CD4-positive, alpha-beta T cell treated with Interleukin-12 subunit alpha and Interleukin-12 subunit beta, for 1 hour (primary cell): ENCODE results near the gene GALK2.

Experiments used
- DNase-seq: peaks from one replicate; pipeline ENCODE4 v3.0.0-alpha.2; 2020

GALK2 gene

GRCh38 chr15:49169880-49170597 is at the start of gene GALK2:
Gene GALK2 (plus strand): TSS chr15:49170247. CDS start chr15:49170323, 76 bp downstream.
- peak; percentile 84 for DNase-seq

GRCh38 chr15:49120832-49121231 is 49.2 kb upstream of the GALK2 start:
- no peak for DNase-seq

- no peak for DNase-seq
These were observed 48.1 kb upstream of the GALK2 start for GRCh38 chr15:49121901-49122300.

DNA sequence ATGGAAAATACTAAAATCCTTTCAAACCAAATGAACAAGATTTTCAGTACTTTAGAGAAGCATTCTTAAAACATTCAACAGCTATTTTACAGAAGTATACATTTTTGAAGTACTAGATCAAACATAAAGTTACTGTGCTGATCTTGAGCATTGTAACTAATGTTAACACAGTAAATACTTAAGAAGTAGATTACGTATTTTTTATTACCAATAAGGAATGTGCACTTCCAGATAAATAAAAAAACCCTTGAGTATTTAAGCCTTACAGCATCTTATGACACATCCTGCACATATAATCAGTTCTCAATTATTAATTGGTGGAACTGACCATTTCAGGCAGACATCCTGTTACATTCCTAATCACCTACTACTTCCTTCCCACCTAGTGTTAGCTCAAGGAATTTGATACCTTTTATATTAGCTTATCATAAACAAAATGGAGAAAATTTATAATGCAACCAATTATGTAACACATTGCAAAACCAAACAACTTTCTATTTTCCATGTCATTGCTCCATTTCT is 47.4 kb upstream of the GALK2 start:
- no peak for DNase-seq

GRCh38 chr15:49124371-49124770 is 45.7 kb upstream of the GALK2 start:
- DNase-seq: no peak

DNA sequence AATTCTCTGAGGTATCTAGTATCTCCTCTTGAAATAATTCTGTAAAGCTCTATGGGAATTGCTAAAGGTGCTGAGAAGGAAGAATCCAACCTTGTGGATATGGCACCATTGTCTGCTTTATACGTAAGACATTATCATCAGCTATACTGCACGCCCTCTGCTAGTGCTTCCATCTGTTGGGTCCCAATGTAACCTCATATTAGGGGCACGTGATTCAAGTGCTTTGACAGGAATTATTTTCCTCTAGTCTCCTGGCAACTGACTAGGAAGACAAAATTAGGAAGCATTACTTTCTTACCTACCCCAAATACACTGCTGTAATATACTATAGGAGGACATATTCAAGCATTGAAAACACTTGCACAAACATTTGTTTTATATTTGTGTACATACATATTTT is 38.6 kb upstream of the GALK2 start:
- no peak for DNase-seq

- DNase-seq: no peak
These were observed 35.2 kb upstream of the GALK2 start for GRCh38 chr15:49134683-49135341.

DNA sequence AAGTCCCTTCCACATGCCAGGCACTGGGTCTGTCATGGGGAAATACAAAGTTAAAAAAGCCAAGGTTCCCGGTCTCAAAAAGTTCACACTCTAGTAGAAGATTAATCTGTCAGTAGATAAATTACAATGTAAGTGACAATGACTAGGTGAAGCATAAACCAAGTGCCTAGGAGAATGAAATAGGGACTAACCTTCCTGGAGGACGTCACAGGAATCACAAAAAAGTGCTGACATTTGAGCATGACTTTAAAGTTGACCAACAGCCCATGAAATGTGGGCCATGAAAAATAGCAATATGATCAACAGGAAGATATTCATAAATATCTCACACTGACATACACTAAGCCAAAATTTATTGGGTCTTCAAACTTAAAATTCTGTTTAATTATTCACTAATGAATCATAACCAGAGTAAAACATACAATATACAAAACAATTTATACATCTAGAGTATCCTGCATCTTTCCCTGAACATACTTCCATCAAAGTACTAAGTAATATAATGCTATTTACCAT is 34.6 kb upstream of the GALK2 start:
- no peak for DNase-seq

DNA sequence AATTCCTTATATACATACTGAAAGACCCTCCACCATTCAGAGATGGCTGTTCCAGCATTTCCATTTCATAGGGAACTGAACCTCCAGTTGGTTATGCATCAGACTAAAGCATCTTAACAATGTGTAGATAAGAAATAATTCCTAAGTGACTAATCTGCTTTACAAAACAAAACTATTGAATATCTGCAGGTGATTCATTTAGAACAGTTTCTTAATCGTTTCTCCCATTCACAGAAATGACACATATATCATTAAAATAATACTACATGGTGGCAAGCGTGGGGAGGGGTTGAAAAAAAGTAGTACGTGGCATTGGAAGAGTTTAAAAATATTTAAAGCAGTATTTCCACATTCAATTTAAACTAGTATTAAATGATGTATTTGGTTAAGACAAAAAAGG is 34.1 kb upstream of the GALK2 start:
- no peak for DNase-seq

DNA sequence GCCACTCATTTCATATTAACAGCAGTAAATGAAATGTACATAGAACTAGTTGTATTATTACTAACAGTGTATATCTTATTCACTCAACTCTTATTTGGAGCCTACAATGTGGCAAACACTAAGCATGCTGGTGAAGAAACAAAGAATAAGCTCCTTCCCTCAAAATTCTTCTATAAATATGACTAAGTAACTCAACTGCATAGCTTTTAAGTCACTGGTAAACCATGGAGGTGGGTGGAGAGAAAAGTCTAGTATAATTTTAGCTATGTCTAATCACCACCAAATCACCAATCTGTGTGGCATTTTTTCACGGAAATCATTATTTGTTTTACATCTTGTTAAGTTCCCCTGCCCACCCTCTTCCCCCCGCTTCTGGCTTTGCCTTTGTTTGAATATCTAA is 32.2 kb upstream of the GALK2 start:
- DNase-seq: no peak

GRCh38 chr15:49145651-49146609 is 24.1 kb upstream of the GALK2 start:
- peak; percentile 50 for DNase-seq

DNA sequence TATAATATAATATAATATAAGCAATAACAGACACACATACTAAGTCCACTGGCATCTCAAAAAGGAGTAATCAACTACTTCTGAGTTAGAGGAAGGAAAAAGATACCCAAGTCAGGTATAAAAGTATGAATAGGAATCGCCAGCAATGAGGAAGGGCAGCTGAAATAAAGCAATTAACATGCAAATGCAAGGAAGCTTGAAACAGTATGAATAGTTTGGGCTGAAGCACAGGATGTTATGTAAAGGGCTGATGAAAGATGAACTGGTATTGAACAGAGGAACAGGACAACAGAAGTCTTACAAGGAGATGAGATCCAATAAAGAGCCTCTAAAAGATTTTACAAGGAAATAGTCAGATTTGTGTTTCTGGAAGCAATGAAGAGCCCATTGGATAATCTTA is 21.7 kb upstream of the GALK2 start:
- DNase-seq: no peak

- DNase-seq: no peak
These were observed 21.3 kb upstream of the GALK2 start for GRCh38 chr15:49148727-49149126.

GRCh38 chr15:49151831-49152230 is 18.2 kb upstream of the GALK2 start:
- no peak for DNase-seq

GRCh38 chr15:49152552-49153312 is 17.3 kb upstream of the GALK2 start:
- no peak for DNase-seq

DNA sequence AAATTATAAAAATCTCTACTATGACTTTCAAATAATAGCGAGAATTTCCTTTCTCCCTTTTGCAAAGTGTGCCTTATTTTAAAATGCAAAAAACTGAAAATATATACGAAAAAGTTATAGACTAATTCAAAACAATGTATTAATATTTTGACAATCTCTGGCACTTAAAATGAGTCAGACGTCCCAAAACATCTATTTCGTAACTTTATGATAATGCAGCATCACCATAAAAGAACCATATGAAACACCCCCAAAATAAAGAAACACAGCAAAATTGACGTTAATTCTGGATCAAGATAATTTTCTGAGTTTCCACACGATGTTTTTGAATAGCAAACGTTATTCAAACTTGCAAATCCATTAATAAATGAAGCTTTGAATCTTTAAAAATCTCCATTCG is 15.7 kb upstream of the GALK2 start:
- DNase-seq: no peak

DNA sequence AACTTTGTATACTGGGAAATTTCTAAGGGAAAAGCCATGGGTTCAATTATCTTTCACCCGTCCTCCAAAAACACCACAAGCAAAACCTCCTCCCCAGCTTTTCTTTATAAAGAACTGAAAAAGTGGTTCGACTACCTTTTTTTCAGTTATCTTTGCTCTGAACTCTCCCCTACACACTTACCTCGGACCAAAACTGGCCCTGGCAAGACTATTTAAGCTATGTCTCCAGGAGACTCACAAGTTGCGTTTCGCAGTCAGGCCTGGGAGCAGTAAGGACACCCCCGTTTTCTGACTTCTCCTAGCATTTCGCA is 15.3 kb upstream of the GALK2 start:
- DNase-seq: no peak

DNA sequence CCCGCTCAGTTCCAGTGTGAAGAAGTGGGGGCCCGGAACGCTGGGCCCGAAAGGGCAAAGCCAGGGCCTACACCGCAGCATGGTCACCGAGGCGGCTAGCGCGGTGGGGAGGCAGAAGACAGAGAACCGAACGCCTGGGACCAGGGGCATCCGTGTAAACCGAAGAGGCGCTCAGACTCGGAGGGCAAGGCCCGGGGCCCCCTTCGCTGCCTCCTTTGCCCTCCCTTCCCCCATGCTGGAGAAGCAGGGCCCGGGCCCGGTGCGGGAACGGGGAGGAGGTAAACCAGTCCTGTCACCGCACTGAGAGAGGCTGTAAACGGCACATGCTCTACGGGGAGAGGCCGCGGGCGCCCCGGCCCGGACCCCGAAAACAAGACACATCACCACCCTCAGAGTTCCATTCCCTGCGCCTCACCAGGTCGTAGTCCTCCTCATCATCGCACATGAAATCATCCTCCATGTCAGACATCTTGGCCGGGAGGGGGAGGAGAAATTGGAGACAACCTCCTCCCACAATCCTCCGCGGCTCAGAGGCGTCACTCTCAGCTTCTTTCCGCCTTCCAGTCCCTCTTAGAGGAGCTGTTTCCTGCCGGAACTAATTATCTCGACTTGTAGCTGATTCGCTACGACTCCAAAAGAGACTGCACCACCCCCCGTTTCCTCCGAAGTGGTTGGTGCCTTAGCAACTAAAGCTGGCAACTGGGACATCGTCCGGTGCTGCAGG is 14.8 kb upstream of the GALK2 start, which contains the start of gene COPS2:
TSS of gene COPS2 (minus strand) at position 490 of the 724 bp plus-strand sequence. CDS start at position 469, 21 bp downstream.
- DNase-seq: peak; percentile 96

- DNase-seq: peak; percentile 8
These were observed 14.0 kb upstream of the GALK2 start for GRCh38 chr15:49155834-49156627.

DNA sequence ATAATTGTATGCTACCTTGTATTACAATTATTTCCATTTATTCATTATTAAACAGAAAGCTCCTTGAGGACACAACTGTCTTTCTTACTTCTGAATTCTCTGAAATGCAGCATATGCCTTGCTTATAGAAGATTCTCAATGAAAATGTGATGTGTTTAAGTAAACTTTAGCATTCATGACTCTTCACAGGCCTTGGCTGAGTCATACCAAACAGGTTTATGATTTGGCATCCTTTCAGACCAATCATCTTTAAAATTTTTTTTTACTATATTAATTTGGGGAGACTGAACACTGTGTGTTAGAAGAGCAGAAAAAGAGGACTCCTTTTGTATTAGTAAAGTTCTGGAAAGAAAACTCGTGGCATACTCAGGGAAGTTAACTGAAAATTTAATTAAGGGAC is 6.4 kb upstream of the GALK2 start:
- DNase-seq: no peak

GRCh38 chr15:49164865-49165264 is 5.2 kb upstream of the GALK2 start:
- DNase-seq: no peak
